ENCODE results near the gene FKBP8. TPM values are rescaled to one million over a fixed set of nuclear protein-coding genes. Genes with fewer than 3 reads are reported as not detected.

FKBP8 gene
- total RNA-seq, 2 experiments from 2014 or later: 167 to 168 TPM

DNA sequence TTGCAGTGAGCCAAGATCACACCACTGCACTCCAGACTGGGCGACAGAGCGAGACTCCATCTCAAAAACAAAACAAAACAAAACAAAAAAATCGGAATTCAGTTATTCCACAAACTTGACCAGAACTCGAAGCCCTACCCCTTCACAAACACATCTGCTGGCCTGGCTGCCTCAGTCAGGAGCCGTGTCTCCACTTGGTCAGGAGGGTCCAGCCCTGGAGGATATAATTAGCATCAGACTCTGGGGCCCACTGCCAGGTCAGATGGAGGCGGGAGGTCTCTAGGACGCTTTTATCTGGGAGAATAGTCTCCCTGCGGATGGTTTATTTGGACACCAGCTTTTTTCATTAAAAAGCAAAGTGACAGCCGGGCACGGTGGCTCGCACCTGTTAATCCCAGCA, 29.5 kb downstream of the FKBP8 start:
- POLR2A ChIA-PET: no interaction called here
- CTCF ChIA-PET: interaction anchor here (0.7 kb wide), 1 partner anchor 194 kb away, joined by 4 read pairs; no protein-coding TSS in a partner anchor

DNA sequence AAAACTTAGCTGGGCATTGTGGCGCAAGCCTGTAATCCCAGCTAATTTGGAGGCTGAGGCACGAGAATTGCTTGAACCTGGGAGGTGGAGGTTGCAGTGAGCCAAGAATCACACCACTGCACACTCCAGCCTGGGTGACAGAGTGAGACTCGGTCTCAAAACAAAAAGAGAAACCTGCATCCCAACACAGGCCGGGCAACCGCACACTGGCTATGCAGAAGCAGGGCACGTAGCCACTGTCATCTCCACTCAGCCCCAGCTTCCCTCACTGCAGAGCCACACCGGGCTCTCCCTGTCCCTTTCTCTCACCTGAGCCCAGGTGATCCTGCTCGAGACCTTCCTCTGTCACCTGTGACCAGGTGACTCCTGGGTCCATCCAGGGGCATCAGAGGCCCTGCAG, 33.2 kb downstream of the FKBP8 start:
- CTCF ChIA-PET: interaction anchor here (0.9 to 6.5 kb wide), 3 partner anchors 10 to 25 kb away, joined by 3 to 42 read pairs (median 5); partner anchors contain the start of gene ELL
- POLR2A ChIA-PET: interaction anchor here (0.6 kb wide), 1 partner anchor 521 kb away, joined by 5 read pairs; no protein-coding TSS in a partner anchor

DNA sequence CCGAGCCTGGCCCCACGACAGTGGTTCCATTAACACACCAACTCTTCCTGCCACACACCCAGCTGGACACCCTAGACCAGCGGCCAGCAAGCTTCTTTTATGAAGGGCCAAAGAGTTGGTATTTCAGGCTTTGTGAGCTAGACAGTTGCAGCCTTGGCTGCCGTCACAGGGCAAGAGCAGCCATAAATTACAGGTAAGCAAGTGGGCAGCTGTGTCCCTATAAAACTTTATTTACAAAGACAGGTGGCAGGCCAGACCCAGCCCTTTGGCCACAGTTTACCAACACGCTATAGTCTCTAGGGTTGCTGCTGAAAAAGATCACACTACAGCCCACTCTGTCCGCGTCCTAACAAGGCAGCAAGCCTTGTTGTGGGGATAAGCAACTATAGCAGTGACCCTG, 34.8 kb downstream of the FKBP8 start:
- POLR2A ChIA-PET: no interaction called here
- CTCF ChIA-PET: interaction anchor here (0.9 to 6.5 kb wide), 4 partner anchors 11 to 58 kb away, joined by 3 to 42 read pairs (median 20); partner anchors contain the start of gene ELL

GRCh38 chr19:18507727-18508440, 35.5 kb downstream of the FKBP8 start:
- ChIA-PET POLR2A (interaction anchor here (1.1 kb wide), 1 partner anchor 69 kb away, joined by 3 read pairs; no protein-coding TSS in a partner anchor), CTCF (interaction anchor here (0.9 to 6.5 kb wide), 7 partner anchors 9 to 87 kb away, joined by 3 to 42 read pairs (median 3); partner anchors contain the start of gene ELL)

- ChIA-PET CTCF (interaction anchor here (0.6 to 6.5 kb wide), 8 partner anchors 10 to 284 kb away, joined by 3 to 42 read pairs (median 3); partner anchors contain the start of gene ELL), POLR2A (interaction anchor here (0.6 to 1.1 kb wide), 2 partner anchors 9 to 70 kb away, joined by 3 read pairs; no protein-coding TSS in a partner anchor)
Observed at GRCh38 chr19:18507021-18507726, 36.2 kb downstream of the FKBP8 start.

DNA sequence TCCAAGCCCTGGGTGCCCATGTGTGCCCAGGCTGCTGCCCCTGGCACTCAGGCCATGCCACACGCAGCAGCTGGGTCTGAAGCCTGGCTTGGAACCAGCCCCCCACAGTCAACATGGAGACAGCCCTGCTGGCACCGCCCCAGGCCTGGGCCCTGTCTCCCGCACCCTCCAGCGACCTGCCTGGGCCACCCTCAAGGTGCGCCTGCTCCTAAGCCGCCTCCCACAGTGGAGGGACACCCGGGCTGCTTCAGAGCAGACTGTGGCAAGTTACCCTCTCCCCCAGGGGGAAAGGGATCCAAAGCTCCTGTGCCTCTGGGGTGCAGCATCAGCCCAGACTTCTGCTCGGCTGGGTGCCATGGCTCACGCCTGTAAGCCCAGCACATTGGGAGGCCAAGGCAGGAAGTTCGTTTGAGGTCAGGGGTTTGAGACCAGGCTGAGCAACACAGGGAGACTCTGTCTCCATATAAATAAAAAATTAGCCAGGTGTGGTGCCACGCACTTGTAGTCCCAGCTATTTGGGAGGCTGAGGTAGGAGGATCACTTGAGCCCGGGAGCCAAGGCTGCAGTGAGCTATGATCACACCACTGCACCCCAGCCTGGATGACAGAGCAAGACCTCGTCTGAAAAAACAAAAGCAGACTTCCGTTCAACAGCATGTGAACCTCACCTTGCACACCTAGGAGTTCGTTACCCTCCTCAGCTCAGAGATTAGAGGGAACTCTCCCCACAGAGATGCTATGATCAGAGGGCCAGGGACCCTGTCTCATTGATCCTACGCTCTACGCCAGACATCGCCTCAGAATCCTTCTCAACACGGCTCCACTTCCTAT, 37.1 kb downstream of the FKBP8 start:
- CTCF ChIA-PET: interaction anchor here (0.6 to 6.5 kb wide), 7 partner anchors 11 to 283 kb away, joined by 3 to 42 read pairs (median 3); partner anchors contain the start of gene ELL
- POLR2A ChIA-PET: interaction anchor here (0.6 kb wide), 1 partner anchor 10 kb away, joined by 3 read pairs; no protein-coding TSS in a partner anchor

DNA sequence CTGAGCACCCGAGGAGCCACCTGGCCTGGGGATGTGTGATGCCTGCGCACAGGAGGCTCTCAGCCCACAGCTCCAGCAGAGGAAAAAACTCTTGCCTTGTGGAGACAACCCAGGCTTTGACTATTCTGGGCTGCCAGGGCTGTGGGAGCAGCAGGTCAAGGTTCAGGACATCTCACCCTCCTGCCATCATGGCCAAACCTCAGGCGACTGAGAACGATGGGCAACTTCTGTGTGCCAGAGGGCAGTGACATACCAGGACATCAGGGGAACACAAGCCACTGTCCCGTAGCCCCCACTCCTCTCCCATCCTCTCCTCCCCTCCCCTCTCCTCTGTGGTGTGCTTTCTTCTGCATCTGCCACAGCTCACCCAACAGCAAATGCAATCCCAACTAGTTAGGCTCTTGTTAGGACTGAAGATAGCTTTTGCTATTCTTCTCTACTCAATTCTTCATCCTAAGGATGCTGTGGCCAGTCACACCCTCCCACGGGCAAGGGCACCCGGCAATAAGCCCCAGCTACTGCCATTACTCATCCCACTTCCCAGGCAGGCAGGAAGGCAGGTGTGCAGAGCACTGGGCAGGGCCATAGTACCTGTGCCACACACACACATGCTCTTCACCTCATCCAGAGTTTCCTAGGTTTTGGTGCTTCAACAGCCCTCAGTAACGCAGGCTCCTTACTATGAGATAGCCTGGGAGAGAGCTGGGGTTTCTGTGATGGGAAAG, 38.3 kb downstream of the FKBP8 start:
- CTCF ChIA-PET: interaction anchor here (0.6 to 6.5 kb wide), 4 partner anchors 10 to 532 kb away, joined by 3 to 42 read pairs (median 20); partner anchors contain the start of gene ELL

DNA sequence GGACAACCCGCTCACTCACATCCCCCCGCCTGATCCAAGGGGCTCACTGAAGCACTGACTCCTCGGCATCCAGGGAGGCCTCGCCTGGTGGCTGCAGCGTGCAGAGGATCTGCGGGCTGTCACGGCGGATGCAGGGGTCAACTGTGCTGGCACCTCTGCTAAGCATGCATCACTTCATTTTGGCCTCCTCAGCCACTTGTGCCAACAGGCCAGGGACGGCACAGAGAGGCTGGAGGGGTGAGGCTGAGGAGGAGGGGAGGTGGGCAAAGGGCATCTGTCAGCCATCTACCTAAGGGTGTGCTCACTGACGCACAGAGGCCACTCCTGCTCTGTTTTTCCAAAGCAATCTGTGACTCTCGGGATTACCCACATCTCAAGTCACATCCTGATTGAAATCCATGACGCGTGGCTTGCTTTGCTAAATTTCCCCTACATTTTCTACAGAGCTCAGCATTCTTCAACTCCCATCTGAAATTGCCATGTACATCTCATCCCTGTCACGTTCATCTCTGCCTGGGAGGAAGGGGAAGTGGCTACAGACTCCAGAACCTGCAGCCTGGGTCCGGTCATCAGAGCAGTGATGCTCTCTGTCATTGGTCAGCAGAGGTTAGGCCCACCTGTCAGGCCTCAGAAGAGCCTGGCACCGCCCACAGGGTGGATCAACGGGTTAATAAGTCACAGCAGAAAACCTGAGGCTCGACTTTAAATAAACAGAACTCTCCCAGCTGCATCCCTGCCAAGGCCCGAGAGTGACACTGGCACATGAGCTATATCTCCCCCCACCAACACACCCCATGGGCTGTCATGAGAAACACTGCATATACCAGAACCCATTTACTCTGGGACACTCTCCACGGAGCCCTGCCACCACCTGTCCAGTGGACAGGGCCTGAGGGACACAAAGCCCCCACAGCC, 39.1 kb downstream of the FKBP8 start:
- ChIA-PET CTCF (interaction anchor here (0.9 to 6.5 kb wide), 4 partner anchors 9 to 70 kb away, joined by 4 to 42 read pairs (median 20); partner anchors contain the start of gene ELL), POLR2A (no interaction called here)

More for the DNA sequence above, 38.3 kb downstream of the FKBP8 start:
- POLR2A ChIA-PET: no interaction called here

DNA sequence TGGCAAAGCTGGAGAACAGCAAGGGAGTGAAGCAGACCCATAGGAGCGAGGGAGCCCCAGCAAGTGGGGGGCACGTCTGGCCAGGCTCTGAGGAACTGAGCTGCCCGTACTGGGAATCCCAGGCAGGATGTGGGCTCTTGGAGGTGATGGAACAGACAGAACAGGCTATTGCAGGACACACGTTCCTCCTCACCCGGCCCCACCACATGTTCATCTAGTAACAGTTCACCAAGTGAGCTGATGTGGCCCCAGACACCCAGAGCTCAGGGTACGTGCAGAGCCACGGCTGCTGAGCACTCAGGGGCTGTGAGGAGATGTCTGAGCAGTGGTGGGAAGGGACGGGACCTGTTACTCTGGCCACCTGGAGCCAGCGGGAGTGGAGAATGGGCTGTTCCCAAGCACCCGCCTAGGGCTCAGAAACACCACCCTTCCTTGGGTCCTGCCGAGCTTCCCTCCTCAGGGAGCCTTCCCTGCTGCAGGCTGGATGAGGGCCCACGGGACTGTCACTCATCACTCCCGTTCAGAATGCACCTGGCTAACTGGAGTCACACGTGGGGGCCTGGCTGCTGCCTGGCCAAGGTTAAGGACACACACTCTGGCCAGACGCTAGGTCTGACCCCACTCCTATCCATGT, 39.9 kb downstream of the FKBP8 start:
- POLR2A ChIA-PET: no interaction called here
- CTCF ChIA-PET: interaction anchor here (0.9 kb wide), 1 partner anchor 15 kb away, joined by 4 read pairs; no protein-coding TSS in a partner anchor

DNA sequence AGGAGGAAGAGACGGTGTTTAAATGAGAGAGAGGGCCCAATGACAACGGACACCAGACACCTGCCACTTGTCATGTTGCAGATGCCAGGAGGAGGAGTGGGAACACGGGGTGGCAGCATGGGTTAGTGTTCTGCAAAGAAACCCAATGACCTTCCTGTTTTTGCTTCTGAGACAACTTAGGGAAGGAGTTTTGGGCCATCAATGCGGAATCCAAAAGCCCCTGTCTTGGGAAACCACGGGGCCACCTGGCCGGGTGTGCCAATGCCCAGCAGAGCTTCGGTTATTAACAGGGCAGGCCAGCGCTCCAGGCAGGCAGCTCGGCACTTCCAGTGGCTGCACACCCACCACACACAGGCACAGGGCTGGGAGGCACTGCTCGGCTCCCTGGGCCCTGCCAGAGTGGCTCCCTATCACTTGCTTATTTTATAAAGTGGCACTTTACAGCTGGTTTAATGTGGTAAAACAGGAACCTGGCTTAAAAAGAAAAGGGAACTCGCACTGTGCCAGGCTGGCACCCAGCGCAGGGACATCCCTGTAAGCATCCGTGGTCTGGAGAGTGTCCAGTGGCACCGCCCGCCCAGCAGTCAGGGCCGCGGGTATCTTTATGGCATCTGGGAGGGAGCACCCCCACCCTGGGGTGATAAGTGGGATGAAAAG, 40.6 kb downstream of the FKBP8 start:
- POLR2A ChIA-PET: no interaction called here
- CTCF ChIA-PET: interaction anchor here (0.9 to 1.5 kb wide), 2 partner anchors 14 to 17 kb away, joined by 4 to 6 read pairs; no protein-coding TSS in a partner anchor

DNA sequence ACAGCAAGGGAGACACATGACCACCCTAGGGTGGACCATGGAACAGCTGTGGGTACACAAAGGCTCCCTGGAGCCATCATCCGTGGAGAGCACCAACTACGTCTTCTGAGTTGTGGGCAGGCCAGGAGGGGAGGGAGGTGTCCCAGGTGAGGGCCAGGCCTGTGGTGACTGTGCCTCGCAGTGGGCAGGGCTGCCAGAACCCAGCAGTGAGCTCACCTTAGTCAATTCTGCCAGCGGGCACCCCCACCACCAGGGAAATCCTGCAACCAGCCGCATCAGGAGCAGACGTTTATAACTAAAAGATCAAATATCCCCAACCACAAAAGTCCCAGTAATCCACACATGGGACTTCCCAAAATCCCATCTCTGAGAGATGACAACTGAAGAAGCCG, 41.1 kb downstream of the FKBP8 start:
- POLR2A ChIA-PET: no interaction called here
- CTCF ChIA-PET: interaction anchor here (1.5 kb wide), 1 partner anchor 18 kb away, joined by 6 read pairs; no protein-coding TSS in a partner anchor

DNA sequence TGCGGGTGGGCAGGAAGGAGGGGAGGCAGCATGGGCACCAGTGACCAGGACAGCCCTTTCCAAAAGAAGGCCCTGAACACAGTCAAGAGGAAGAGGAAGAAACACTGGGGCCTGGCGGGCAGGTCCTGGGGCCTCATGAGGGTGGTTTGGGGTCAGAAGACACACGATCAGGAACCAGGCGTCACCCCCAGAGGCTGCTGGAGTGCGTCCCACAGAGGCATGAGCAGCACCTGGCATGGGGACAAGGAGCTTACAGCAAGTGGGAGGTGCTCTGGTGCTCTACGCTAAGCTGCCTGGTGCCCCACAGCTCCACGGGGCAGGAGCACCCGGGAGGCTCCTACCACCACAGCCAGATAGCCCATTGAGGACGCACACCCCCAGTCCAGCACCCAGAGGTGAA, 41.5 kb downstream of the FKBP8 start:
- POLR2A ChIA-PET: no interaction called here
- CTCF ChIA-PET: interaction anchor here (1.5 kb wide), 1 partner anchor 18 kb away, joined by 6 read pairs; no protein-coding TSS in a partner anchor

DNA sequence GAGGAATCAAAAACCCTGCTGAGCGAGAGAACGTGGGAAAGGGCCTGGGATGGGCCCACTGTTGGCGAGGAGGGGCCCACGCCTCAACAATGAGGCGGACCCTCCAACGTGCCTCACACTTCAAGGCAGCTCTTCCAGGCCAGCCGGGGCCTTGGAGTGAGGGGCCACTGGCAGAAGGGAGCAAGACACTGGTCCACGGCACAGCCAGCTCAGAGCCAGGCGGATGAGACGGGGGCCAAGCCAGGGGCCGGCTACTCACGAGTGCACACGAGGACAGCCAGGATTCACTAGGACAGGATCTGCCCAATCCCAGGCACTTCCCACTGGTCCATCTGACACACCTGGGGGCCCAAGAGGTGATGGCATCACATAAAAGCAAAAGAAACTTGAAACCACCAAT, 42.0 kb downstream of the FKBP8 start:
- ChIA-PET CTCF (interaction anchor here (1.5 kb wide), 1 partner anchor 19 kb away, joined by 6 read pairs; no protein-coding TSS in a partner anchor), POLR2A (no interaction called here)

- ChIA-PET CTCF (interaction anchor here (0.8 to 1.4 kb wide), 2 partner anchors 43 to 88 kb away, joined by 3 to 5 read pairs; partner anchors contain the start of gene REX1BD), POLR2A (no interaction called here)
Observed at GRCh38 chr19:18500799-18501198, 42.6 kb downstream of the FKBP8 start.

DNA sequence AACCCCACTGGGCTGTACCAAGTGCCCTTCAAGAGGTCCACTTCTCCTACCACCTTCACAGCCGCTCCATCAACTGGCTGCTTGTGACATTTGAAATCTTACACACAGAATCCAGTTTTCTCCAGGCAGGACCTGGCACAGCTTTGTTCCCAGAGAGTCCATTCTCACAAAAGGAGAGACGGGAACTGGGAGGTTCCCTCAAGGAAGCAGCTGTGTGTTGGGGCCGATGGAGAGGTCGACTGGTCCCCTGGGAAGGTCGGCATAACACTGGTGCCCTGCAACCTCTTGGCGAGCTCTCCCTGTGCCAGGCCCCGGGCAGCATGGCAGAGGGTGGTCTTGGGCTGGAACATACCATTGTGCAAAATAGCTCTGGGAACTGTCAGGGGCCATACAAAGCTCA, 43.0 kb downstream of the FKBP8 start:
- POLR2A ChIA-PET: interaction anchor here (0.7 to 1.0 kb wide), 2 partner anchors 9 to 56 kb away, joined by 8 to 14 read pairs; no protein-coding TSS in a partner anchor
- CTCF ChIA-PET: interaction anchor here (0.7 to 1.4 kb wide), 3 partner anchors 44 to 297 kb away, joined by 3 to 5 read pairs (median 5); partner anchors contain the start of gene REX1BD

Measured in activated CD8-positive, alpha-beta memory T cell treated with anti-CD3 and anti-CD28 coated beads for 36 hours (primary cell).